ENCODE results near the gene CCDC154. TPM values are rescaled to one million over a fixed set of nuclear protein-coding genes. Genes with fewer than 3 reads are reported as not detected.

CCDC154 gene
- total and polyA plus RNA-seq, 5 donors, result 0.39 to 1.8 (median 0.57) TPM

- H3K27me3 ChIP-seq (ENCODE audit: control insufficient read depth, insufficient read depth), result no peaks in the 10 kb centered on the region
- H3K4me1 ChIP-seq (ENCODE audit: control insufficient read depth, insufficient read depth, low read length), result no peaks in the 10 kb centered on the region
- no peak overlapping the region for H3K4me3 ChIP-seq (ENCODE audit: low read length)
- DNase-seq (peak in 2 of 3 donors; percentile 31 to 36), ATAC-seq (no peak)
- no peaks in the 10 kb centered on the region for H3K9me3 ChIP-seq (ENCODE audit: control insufficient read depth, low read length)
- WGBS, result 83% methylated on average over 24 of the region's 24 CpGs
- H3K27ac ChIP-seq (ENCODE audit: low read length), result no peak overlapping the region
- intact Hi-C loops (cut with DNase I), result no loop called here
Observed at GRCh38 chr16:1461146-1461545, 16.8 kb upstream of the CCDC154 start.

DNA sequence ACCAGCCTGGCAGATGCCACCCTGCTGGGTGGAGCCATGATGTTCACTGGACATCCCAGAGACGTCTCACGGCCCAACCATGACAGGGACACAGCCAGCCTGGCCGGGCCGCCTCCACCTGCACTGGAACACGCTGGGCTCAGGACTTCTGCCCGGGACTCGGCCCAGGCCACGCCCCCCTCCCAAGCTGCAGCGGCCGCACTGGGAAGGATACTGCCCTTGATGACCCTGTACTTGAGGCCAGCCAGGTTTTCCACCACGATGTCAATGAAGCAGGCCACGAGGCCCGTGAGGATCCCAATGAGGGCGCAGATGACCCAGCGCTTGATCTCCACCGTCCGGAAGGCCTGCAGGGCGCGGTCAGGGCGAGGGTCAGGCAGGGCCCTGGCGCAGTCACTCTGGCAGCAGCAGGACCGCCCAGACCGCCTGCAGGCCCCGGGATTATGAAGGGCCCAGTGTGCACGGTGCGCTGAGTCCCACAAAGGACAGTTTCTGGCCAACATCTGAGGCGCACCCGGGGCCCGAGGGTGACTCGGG lies 16.3 kb upstream of the CCDC154 start:
- H3K27me3 ChIP-seq (ENCODE audit: control insufficient read depth, insufficient read depth), result no peaks in the 10 kb centered on the region
- H3K4me3 ChIP-seq (ENCODE audit: low read length), result no peak overlapping the region
- no peak overlapping the region for H3K27ac ChIP-seq (ENCODE audit: low read length)
- H3K4me1 ChIP-seq (ENCODE audit: control insufficient read depth, insufficient read depth, low read length), result no peaks in the 10 kb centered on the region
- H3K9me3 ChIP-seq (ENCODE audit: control insufficient read depth, low read length), result no peaks in the 10 kb centered on the region
- DNase-seq (peak in 2 of 3 donors; percentile 37 to 38), ATAC-seq (peak; percentile 17 to 25)
- intact Hi-C loops (cut with DNase I), result no loop called here
- 88% methylated on average over 30 of the region's 30 CpGs for WGBS

DNA sequence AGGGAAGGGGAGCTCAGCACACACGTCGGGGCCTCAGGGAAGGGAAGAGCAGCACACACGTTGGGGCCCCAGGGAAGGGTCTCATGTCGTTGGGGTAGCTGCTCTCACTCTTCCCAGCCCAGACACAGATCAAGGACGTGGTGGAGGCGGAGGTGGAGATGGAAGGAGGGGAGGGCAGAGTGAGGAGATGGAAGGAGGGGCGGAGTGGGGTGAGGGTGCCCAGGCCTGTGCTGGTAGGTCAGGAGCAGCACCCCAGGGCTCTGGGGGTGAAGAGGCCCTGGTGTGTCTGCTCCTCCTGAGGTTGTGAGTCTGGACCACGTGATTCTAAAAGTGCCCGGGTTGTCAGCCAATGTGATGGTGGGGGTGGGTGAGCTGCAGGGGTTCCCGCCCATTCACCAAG lies 15.6 kb upstream of the CCDC154 start:
- no peak for DNase-seq
- intact Hi-C loops (cut with DNase I), result no loop called here
- no peaks in the 10 kb centered on the region for H3K27me3 ChIP-seq (ENCODE audit: control insufficient read depth, insufficient read depth)

GRCh38 chr16:1458977-1459341 lies 14.6 kb upstream of the CCDC154 start:
- no peaks in the 10 kb centered on the region for H3K27me3 ChIP-seq (ENCODE audit: control insufficient read depth, insufficient read depth)
- ATAC-seq, result no peak
- 77% methylated on average over 14 of the region's 14 CpGs for WGBS
- intact Hi-C loops (cut with DNase I), result no loop called here
- no peak overlapping the region for H3K4me3 ChIP-seq (ENCODE audit: low read length)
- H3K27ac ChIP-seq (ENCODE audit: low read length), result no peak overlapping the region
- DNase-seq, result peak in 1 of 3 donors; percentile 56
- H3K4me1 ChIP-seq (ENCODE audit: control insufficient read depth, insufficient read depth, low read length), result no peaks in the 10 kb centered on the region
- H3K9me3 ChIP-seq (ENCODE audit: control insufficient read depth, low read length), result no peaks in the 10 kb centered on the region

More for the DNA sequence above, 15.6 kb upstream of the CCDC154 start:
- no peaks in the 10 kb centered on the region for H3K9me3 ChIP-seq (ENCODE audit: control insufficient read depth, low read length)
- no peaks in the 10 kb centered on the region for H3K4me1 ChIP-seq (ENCODE audit: control insufficient read depth, insufficient read depth, low read length)
- no peak overlapping the region for H3K27ac ChIP-seq (ENCODE audit: low read length)
- ATAC-seq, result no peak
- WGBS, result 82% methylated on average over 10 of the region's 10 CpGs
- H3K4me3 ChIP-seq (ENCODE audit: low read length), result no peak overlapping the region

DNA sequence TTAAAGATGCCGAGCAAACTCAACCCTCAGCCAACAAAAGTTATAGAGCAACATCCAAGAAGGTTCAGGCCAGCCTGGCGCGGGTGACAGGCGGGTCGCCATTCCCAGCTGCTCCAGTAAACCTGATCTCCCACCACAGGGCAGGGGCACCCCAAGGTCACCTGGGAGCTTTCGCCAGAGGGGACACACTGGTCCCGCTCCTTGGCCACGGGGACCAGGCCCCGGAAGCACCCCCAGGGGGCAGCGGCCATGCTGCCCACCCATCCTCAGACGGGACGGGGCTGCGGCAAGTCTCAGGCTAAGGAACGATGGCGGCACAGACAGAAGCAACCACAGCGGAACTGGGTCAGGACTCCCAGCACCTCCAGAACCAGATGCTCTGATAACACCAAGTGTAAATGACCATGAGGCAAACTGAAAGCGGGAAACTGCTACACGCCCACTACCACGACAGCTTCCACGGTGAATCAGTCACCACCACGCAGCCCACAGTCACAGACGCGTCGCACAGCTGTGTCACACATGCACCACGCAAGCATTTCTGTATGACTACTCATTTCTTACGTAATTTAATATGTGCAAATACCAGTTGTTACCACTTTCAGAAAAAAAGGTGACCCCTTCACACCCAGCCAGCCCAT lies 14.1 kb upstream of the CCDC154 start:
- Histone ChIP-seq H3K9me3 (ENCODE audit: control insufficient read depth, low read length) (no peaks in the 10 kb centered on the region), H3K27me3 (ENCODE audit: control insufficient read depth, insufficient read depth) (no peaks in the 10 kb centered on the region), H3K4me3 (ENCODE audit: low read length) (no peak overlapping the region), H3K4me1 (ENCODE audit: control insufficient read depth, insufficient read depth, low read length) (no peaks in the 10 kb centered on the region), H3K27ac (ENCODE audit: low read length) (no peak overlapping the region)
- ATAC-seq (no peak), DNase-seq (peak in 1 of 3 donors; percentile 36)
- intact Hi-C loops (cut with DNase I), result no loop called here
- 93% methylated on average over 26 of the region's 26 CpGs for WGBS

DNA sequence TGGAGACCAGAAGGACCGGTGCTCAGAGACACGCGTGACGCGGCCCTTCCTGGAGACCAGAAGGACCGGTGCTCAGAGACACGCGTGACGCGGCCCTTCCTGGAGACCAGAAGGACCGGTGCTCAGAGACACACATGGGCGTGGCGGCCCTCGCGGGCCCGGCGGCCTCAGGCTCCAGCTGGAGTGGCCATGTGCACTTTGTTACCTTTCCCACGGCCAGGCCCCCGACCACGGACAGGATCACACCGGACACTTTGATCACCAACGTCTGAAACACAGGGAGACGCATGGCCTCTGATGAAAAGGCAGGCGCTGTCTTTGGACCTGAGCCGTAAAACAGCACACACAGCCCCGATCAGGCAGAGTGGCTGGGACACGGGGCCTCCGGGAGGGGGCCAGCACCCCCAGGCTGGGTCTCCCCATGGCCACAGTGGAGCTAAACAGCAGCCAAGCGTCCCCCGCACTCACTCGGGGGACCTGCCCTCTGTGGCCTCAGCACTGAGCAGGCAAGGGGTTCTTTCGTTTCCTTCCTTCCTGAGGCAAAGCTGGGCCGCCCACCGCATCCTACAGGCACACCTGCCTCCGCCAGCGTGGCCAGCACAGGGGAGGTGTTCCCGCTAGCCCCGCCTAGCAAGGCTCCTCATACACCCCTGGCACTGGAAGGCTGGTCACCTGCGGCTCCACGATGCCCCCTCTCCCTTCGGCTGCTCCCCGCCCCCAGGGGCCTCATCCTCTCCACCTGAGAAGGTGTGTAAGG lies 13.3 kb upstream of the CCDC154 start:
- WGBS, result 88% methylated on average over 42 of the region's 42 CpGs
- no peak for ATAC-seq
- H3K4me3 ChIP-seq (ENCODE audit: low read length), result no peak overlapping the region
- no peak overlapping the region for H3K27ac ChIP-seq (ENCODE audit: low read length)
- no peaks in the 10 kb centered on the region for H3K9me3 ChIP-seq (ENCODE audit: control insufficient read depth, low read length)
- H3K4me1 ChIP-seq (ENCODE audit: control insufficient read depth, insufficient read depth, low read length), result no peaks in the 10 kb centered on the region
- peak in 2 of 3 donors; percentile 48 to 49 for DNase-seq
- no peaks in the 10 kb centered on the region for H3K27me3 ChIP-seq (ENCODE audit: control insufficient read depth, insufficient read depth)
- intact Hi-C loops (cut with DNase I), result no loop called here

DNA sequence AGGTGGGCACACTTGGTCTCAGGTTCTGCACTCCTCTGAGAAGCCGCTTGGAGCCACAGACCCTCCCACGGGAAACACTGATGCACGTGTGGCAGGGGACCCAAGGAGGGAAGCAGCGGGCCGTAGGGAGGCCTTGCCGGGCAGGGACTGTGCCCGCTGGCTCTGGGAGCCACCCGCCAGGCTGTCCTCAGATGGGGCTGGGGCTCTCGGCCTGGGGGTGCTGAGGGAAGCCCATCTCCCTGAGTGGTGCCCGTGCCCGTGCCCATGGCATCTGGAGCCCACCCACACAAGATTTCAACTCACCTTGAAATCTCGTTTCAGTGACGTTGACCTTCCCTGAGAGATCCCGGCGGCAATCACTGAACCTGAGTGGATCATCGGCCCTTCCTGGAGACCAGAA lies 12.6 kb upstream of the CCDC154 start:
- Histone ChIP-seq H3K4me3 (ENCODE audit: low read length) (no peak overlapping the region), H3K4me1 (ENCODE audit: control insufficient read depth, insufficient read depth, low read length) (no peaks in the 10 kb centered on the region), H3K27me3 (ENCODE audit: control insufficient read depth, insufficient read depth) (no peaks in the 10 kb centered on the region), H3K9me3 (ENCODE audit: control insufficient read depth, low read length) (no peaks in the 10 kb centered on the region), H3K27ac (ENCODE audit: low read length) (no peak overlapping the region)
- intact Hi-C loops (cut with DNase I), result no loop called here
- ATAC-seq, result no peak
- whole genome bisulfite sequencing, result 91% methylated on average over 16 of the region's 16 CpGs
- peak in 2 of 3 donors; percentile 26 to 37 for DNase-seq

DNA sequence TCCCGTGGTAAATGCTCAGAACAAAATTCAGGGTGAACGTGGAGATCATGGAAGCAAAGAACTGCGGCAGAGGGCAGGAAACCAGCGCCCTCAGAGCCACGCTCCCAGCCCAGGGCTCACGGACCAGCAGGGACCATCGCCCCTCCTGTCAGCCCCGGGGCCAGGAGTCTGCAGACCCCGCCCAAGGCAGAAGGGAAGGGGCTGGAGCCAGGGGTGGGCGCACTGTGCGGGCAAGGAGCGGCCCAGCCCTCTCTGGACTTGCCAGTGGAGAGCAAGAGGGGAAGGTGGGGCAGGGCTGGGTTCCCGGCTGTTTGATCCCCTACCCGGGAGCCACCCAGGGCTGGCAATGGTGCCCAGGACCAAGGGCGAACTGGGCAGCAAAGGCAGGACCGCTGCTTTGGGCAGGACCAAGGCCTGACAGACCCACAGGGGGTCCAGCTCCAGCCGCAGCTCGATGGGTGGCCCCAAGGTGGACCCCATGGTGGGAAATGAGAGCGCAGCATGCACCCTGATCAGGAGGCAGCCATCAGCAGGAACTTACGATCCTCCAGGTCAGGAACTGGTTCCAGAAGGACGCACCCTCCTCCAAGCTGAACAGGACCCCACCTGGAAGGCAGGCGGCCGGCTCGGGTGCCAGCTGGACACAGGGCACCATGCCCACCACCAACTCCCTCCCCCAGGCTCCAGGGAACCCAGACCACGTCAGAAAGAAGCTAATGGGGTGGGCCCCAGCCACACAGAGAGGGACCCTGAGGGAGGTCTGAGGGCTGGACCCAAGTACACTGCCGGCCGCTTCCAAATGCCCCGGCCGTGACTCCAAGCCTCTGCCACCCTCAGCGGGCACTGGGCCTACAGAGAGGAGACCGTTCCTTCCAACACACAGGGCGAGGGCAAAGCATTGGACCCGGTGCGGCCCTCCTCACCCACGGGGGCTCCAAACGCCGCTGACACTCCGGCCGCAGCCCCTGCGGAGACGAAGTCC lies 11.1 kb upstream of the CCDC154 start:
- intact Hi-C loops (cut with DNase I), result no loop called here
- H3K27me3 ChIP-seq (ENCODE audit: control insufficient read depth, insufficient read depth), result no peaks in the 10 kb centered on the region
- H3K9me3 ChIP-seq (ENCODE audit: control insufficient read depth, low read length), result no peaks in the 10 kb centered on the region
- DNase-seq (peak in 1 of 3 donors; percentile 39), ATAC-seq (no peak)
- no peaks in the 10 kb centered on the region for H3K4me1 ChIP-seq (ENCODE audit: control insufficient read depth, insufficient read depth, low read length)
- no peak overlapping the region for H3K27ac ChIP-seq (ENCODE audit: low read length)
- no peak overlapping the region for H3K4me3 ChIP-seq (ENCODE audit: low read length)
- 93% methylated on average over 41 of the region's 41 CpGs for WGBS

DNA sequence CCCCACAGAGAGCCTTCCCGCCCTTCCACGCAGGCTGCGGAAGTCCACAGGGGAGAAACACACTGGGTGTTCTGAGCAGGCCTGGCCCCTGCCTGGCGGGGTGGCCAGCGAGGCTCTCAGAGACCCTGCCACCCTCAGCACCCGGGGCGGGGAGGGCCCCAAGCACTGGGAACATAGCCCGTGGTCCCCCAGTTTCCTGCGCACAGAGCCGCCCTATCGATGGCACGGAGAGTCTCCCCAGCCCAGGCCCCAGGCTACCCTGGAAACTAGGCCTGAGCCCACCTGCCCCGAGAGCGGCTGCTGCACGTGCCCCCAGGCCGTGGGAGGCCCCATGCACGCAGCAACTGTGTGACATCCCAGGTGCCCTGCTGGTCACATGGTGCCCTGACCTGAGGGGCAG lies 10.2 kb upstream of the CCDC154 start:
- no peak overlapping the region for H3K27ac ChIP-seq (ENCODE audit: low read length)
- ATAC-seq (no peak), DNase-seq (peak in 1 of 3 donors; percentile 51)
- WGBS, result 93% methylated on average over 17 of the region's 17 CpGs
- H3K4me3 ChIP-seq (ENCODE audit: low read length), result no peak overlapping the region
- intact Hi-C loops (cut with DNase I), result no loop called here
- H3K9me3 ChIP-seq (ENCODE audit: control insufficient read depth, low read length), result no peaks in the 10 kb centered on the region
- H3K4me1 ChIP-seq (ENCODE audit: control insufficient read depth, insufficient read depth, low read length), result no peaks in the 10 kb centered on the region
- H3K27me3 ChIP-seq (ENCODE audit: control insufficient read depth, insufficient read depth), result no peaks in the 10 kb centered on the region

- H3K4me3 ChIP-seq (ENCODE audit: low read length), result no peak overlapping the region
- DNase-seq, result peak in 1 of 3 donors; percentile 40
- intact Hi-C loops (cut with DNase I), result no loop called here
- WGBS, result 94% methylated on average over 19 of the region's 19 CpGs
- H3K4me1 ChIP-seq (ENCODE audit: control insufficient read depth, insufficient read depth, low read length), result no peaks in the 10 kb centered on the region
- H3K9me3 ChIP-seq (ENCODE audit: control insufficient read depth, low read length), result no peaks in the 10 kb centered on the region
- H3K27me3 ChIP-seq (ENCODE audit: control insufficient read depth, insufficient read depth), result no peaks in the 10 kb centered on the region
- no peak for ATAC-seq
- H3K27ac ChIP-seq (ENCODE audit: low read length), result no peak overlapping the region
Observed at GRCh38 chr16:1453316-1453715, 9.0 kb upstream of the CCDC154 start.
